SH-SY5Y (cell line): Measurements from ENCODE around the gene CCNY.

Experiments
- GATA2 ChIP-seq: IDR thresholded peaks from 2 replicates; pipeline ENCODE4 v1.6.1; 2011; ENCODE audit warnings: mild to moderate bottlenecking, low read depth, low read length
- GATA3 ChIP-seq: IDR thresholded peaks from 2 replicates; pipeline ENCODE4 v1.6.1; 2011; ENCODE audit warnings: low read depth, mild to moderate bottlenecking, low read length, moderate library complexity

The CCNY gene

GRCh38 chr10:35326466-35327235, 9.7 kb upstream of the CCNY start:
- TF ChIP-seq GATA3 (no peak), GATA2 (no peak)

- TF ChIP-seq GATA3, result no peak
- no peak for TF ChIP-seq GATA2
Measured at GRCh38 chr10:35327790-35328403, 8.4 kb upstream of the CCNY start.

GRCh38 chr10:35328404-35329037, 7.8 kb upstream of the CCNY start:
- TF ChIP-seq GATA3 (no peak), GATA2 (no peak)

GRCh38 chr10:35329520-35329919, 6.8 kb upstream of the CCNY start:
- TF ChIP-seq GATA2, result no peak
- no peak for TF ChIP-seq GATA3

- no peak for TF ChIP-seq GATA2
- no peak for TF ChIP-seq GATA3
Measured at GRCh38 chr10:35331894-35332640, 4.2 kb upstream of the CCNY start.

- no peak for TF ChIP-seq GATA2
- TF ChIP-seq GATA3, result no peak
Measured at GRCh38 chr10:35334297-35334696, 2.0 kb upstream of the CCNY start.

- TF ChIP-seq GATA2 (no peak; the same call in 1 of the 2 replicates), GATA3 (no peak)
Measured at GRCh38 chr10:35335133-35336083, 901 bp upstream of the CCNY start.

- no peak for TF ChIP-seq GATA2
- no peak for TF ChIP-seq GATA3
Measured at GRCh38 chr10:35336921-35337823, 863 bp downstream of the CCNY start.

- TF ChIP-seq GATA2, result no peak
- TF ChIP-seq GATA3, result no peak
Measured at GRCh38 chr10:35339942-35340341, 3.6 kb downstream of the CCNY start.

GRCh38 chr10:35340975-35341374, 4.7 kb downstream of the CCNY start:
- TF ChIP-seq GATA3, result no peak
- no peak for TF ChIP-seq GATA2

- TF ChIP-seq GATA2, result no peak
- no peak for TF ChIP-seq GATA3
Measured at GRCh38 chr10:35341521-35341920, 5.2 kb downstream of the CCNY start.

- no peak for TF ChIP-seq GATA3
- TF ChIP-seq GATA2, result no peak
Measured at GRCh38 chr10:35342183-35342753, 6.0 kb downstream of the CCNY start.
